ENCODE results near the gene ITGA7. TPM values are rescaled to one million over a fixed set of nuclear protein-coding genes. Genes with fewer than 3 reads are reported as not detected.

Gene ITGA7
- polyA plus RNA-seq, 1 of the 3 experiments (the other 2 are of a cell fraction) = 19.7 TPM

- Histone ChIP-seq H3K9me3 (no peaks in the 10 kb centered on the region), H3K27ac (ENCODE audit: low read depth in 2 of 2, low read length in 1 of 2) (no peak overlapping the region; a peak in 1 of 4 replicates), H3F3A (replicated peaks; ENCODE audit: insufficient read depth) (peaks cover 54% of the 10 kb centered on the region), H3K4me2 (no peak overlapping the region), H3K27me3 (ENCODE audit: insufficient read depth) (no peaks in the 10 kb centered on the region), H3K79me2 (ENCODE audit: insufficient read depth) (peaks cover 34% of the 10 kb centered on the region), H3K4me3 (ENCODE audit: low read depth in 2 of 2, low read length in 1 of 2) (no peak overlapping the region), H3K4me1 (ENCODE audit: control insufficient read depth in 1 of 2, insufficient read depth in 2 of 2, low read depth in 1 of 2, low read length in 1 of 2) (peaks cover 11 to 41% of the 10 kb centered on the region in 2 experiments; a peak in 3 of 4 replicates), H3K36me3 (replicated peaks in 1 of 2; ENCODE audit: control insufficient read depth in 1 of 2, insufficient read depth in 2 of 2, low read length in 1 of 2) (peaks cover 34 to 37% of the 10 kb centered on the region in 2 experiments), H3K9ac (no peak overlapping the region), H3K9me2 (no peaks in the 10 kb centered on the region), H2AFZ (ENCODE audit: low read depth) (no peak overlapping the region), H4K20me1 (ENCODE audit: insufficient read depth) (peaks cover 51% of the 10 kb centered on the region)
- ChIA-PET CTCF (interaction anchor here (0.7 to 11.2 kb wide), 8 partner anchors 11 to 207 kb away, joined by 3 to 202 read pairs (median 4); no protein-coding TSS in a partner anchor), POLR2A (interaction anchor here (0.6 to 1.2 kb wide), 2 partner anchors 15 to 68 kb away, joined by 4 to 5 read pairs; no protein-coding TSS in a partner anchor)
- TF ChIP-seq PBX3 (IDR thresholded peaks at IDR 0.05) (0 out of 2 replicates have a peak, but pooled peaks have one; percentile 3), SMC3 (IDR thresholded peaks at IDR 0.05; ENCODE audit: low read depth, low read length) (no peak), SIN3A (IDR thresholded peaks at IDR 0.05; ENCODE audit: borderline replicate concordance, low read depth, low read length) (peak; percentile 22; the same call in 1 of the 2 replicates)
- WGBS (ENCODE audit: low lambda C conversion rate) = 88% methylated on average over 9 of the region's 10 CpGs
- no peak for DNase-seq
Measured at GRCh38 chr12:55723516-55724225, 16.0 kb upstream of the ITGA7 start.

GRCh38 chr12:55722948-55723347 lies 15.2 kb upstream of the ITGA7 start:
- H3F3A ChIP-seq (replicated peaks; ENCODE audit: insufficient read depth) = peaks cover 54% of the 10 kb centered on the region
- no peak overlapping the region for H2AFZ ChIP-seq (ENCODE audit: low read depth)
- H3K27ac ChIP-seq (ENCODE audit: low read depth in 2 of 2, low read length in 1 of 2) = no peak overlapping the region; a peak in 1 of 4 replicates
- no peak for DNase-seq
- no peak overlapping the region for H3K4me3 ChIP-seq (ENCODE audit: low read depth in 2 of 2, low read length in 1 of 2)
- peaks cover 48% of the 10 kb centered on the region for H4K20me1 ChIP-seq (ENCODE audit: insufficient read depth)
- peaks cover 27% of the 10 kb centered on the region for H3K79me2 ChIP-seq (ENCODE audit: insufficient read depth)
- no peak overlapping the region for H3K9ac ChIP-seq
- H3K9me3 ChIP-seq = no peaks in the 10 kb centered on the region
- no peak for TF ChIP-seq RAD21 (IDR thresholded peaks at IDR 0.05; ENCODE audit: low read length)
- TF ChIP-seq POLR2AphosphoS5 (IDR thresholded peaks at IDR 0.05; ENCODE audit: low read depth, low read length) = peak; percentile 12; the same call in 1 of the 2 replicates
- POLR2A ChIA-PET = interaction anchor here (1.2 kb wide), 1 partner anchor 16 kb away, joined by 4 read pairs; no protein-coding TSS in a partner anchor
- no peak overlapping the region for H3K4me2 ChIP-seq
- no peaks in the 10 kb centered on the region for H3K27me3 ChIP-seq (ENCODE audit: insufficient read depth)
- CTCF ChIA-PET = interaction anchor here (1.0 to 11.2 kb wide), 6 partner anchors 11 to 87 kb away, joined by 3 to 202 read pairs (median 10); no protein-coding TSS in a partner anchor
- peaks cover 34 to 37% of the 10 kb centered on the region in 2 experiments for H3K36me3 ChIP-seq (replicated peaks in 1 of 2; ENCODE audit: control insufficient read depth in 1 of 2, insufficient read depth in 2 of 2, low read length in 1 of 2)
- H3K4me1 ChIP-seq (ENCODE audit: control insufficient read depth in 1 of 2, insufficient read depth in 2 of 2, low read depth in 1 of 2, low read length in 1 of 2) = peaks cover 14 to 41% of the 10 kb centered on the region in 2 experiments
- 99% methylated on average over 6 of the region's 8 CpGs for WGBS (ENCODE audit: low lambda C conversion rate)
- H3K9me2 ChIP-seq = no peaks in the 10 kb centered on the region

GRCh38 chr12:55721601-55722213 lies 14.0 kb upstream of the ITGA7 start:
- Histone ChIP-seq H2AFZ (ENCODE audit: low read depth) (no peak overlapping the region), H3K27me3 (ENCODE audit: insufficient read depth) (no peaks in the 10 kb centered on the region), H4K20me1 (ENCODE audit: insufficient read depth) (peaks cover 36% of the 10 kb centered on the region), H3K79me2 (ENCODE audit: insufficient read depth) (peaks cover 23% of the 10 kb centered on the region), H3K9me2 (no peaks in the 10 kb centered on the region), H3F3A (replicated peaks; ENCODE audit: insufficient read depth) (peaks cover 58% of the 10 kb centered on the region), H3K4me2 (peak overlapping the region; percentile 66; the same call in 1 of the 2 replicates), H3K4me1 (ENCODE audit: control insufficient read depth in 1 of 2, insufficient read depth in 2 of 2, low read depth in 1 of 2, low read length in 1 of 2) (peaks cover 25 to 36% of the 10 kb centered on the region in 2 experiments), H3K9me3 (no peaks in the 10 kb centered on the region), H3K9ac (no peak overlapping the region), H3K36me3 (replicated peaks in 1 of 2; ENCODE audit: control insufficient read depth in 1 of 2, insufficient read depth in 2 of 2, low read length in 1 of 2) (peaks cover 29 to 36% of the 10 kb centered on the region in 2 experiments), H3K4me3 (ENCODE audit: low read depth in 2 of 2, low read length in 1 of 2) (no peak overlapping the region), H3K27ac (ENCODE audit: low read depth in 2 of 2, low read length in 1 of 2) (peak overlapping the region; percentile 56 to 74; a peak in 3 of 4 replicates)
- POLR2A ChIA-PET = interaction anchor here (1.4 to 1.7 kb wide), 2 partner anchors 8 to 16 kb away, joined by 4 to 6 read pairs; no protein-coding TSS in a partner anchor
- DNase-seq = no peak
- CTCF ChIA-PET = interaction anchor here (0.6 to 11.2 kb wide), 15 partner anchors 9 to 542 kb away, joined by 3 to 202 read pairs (median 6); partner anchors contain the start of gene CD63
- 87% methylated on average over 11 of the region's 14 CpGs for whole genome bisulfite sequencing (ENCODE audit: low lambda C conversion rate)
- TF ChIP-seq FOXM1 (IDR thresholded peaks at IDR 0.05; ENCODE audit: low read depth) (0 out of 2 replicates have a peak, but pooled peaks have one; percentile 1), TEAD4 (IDR thresholded peaks at IDR 0.05; ENCODE audit: borderline replicate concordance, insufficient read depth) (no peak)

All from SK-N-SH (cell line).